IMR-90 (cell line): ENCODE results near the gene POU4F1. TPM values are rescaled to one million over a fixed set of nuclear protein-coding genes. Genes with fewer than 3 reads are reported as not detected.

ENCODE experiments used
- ATAC-seq: fragments of 200-7000 bp; cut with Tn5 transposase; 2 replicates; pipeline ENCODE4 v1.9.1; 2020; ENCODE audit warnings: low read depth, mild to moderate bottlenecking, moderate library complexity
- BruUV-seq: library from RNA; stranded (reverse); fragments of 400-500 nt; replicated peaks from 2 replicates; lab custom pipeline; 2021; lab: Mats Ljungman, UMichigan
- CTCF ChIA-PET: fragments of 300-600 bp; formaldehyde crosslinking; extraction: SDS; loops from one replicate; lab custom pipeline; 2021; ENCODE audit warnings: antibody characterized with exemption; lab: Yijun Ruan, JAX
- POLR2A ChIA-PET: fragments of 300-600 bp; sonication (Branson Sonifier 250); formaldehyde crosslinking; loops from one replicate; lab custom pipeline; 2022; ENCODE audit warnings: antibody characterized with exemption; ENCODE audit not compliant: unreplicated experiment; lab: Charles Lee
- DNase-seq: peaks from one replicate; pipeline ENCODE4 v3.0.0; 2013
- H2AFZ ChIP-seq: replicated peaks from 2 replicates; pipeline ENCODE3; 2013; ENCODE audit warnings: low read length, mild to moderate bottlenecking; ENCODE audit not compliant: poor library complexity
- H2AK5ac ChIP-seq: 2 replicates; pipeline ENCODE4 v1.6.1; 2013; ENCODE audit warnings: low read depth, low read length, inconsistent platforms
- H2AK9ac ChIP-seq: replicated peaks from 2 replicates; pipeline ENCODE3; 2013; ENCODE audit warnings: mild to moderate bottlenecking, low read depth, low read length, moderate library complexity; ENCODE audit not compliant: poor library complexity
- H2BK120ac ChIP-seq: 2 replicates; pipeline ENCODE4 v1.6.1; 2013; ENCODE audit warnings: low read depth, low read length, inconsistent platforms
- H2BK15ac ChIP-seq: 3 replicates; pipeline ENCODE4 v1.6.1; 2013; ENCODE audit warnings: low read depth, low read length, inconsistent platforms
- H2BK20ac ChIP-seq: 2 replicates; pipeline ENCODE4 v1.6.1; 2013; ENCODE audit warnings: low read depth, mild to moderate bottlenecking, inconsistent platforms, low read length, moderate library complexity
- H2BK5ac ChIP-seq: 2 replicates; pipeline ENCODE4 v1.6.1; 2013; ENCODE audit warnings: mild to moderate bottlenecking, low read depth, low read length, inconsistent platforms; ENCODE audit not compliant: poor library complexity, severe bottlenecking
- H3K14ac ChIP-seq: replicated peaks from 2 replicates; pipeline ENCODE4 v1.6.1; 2013; ENCODE audit warnings: low read depth, low read length, inconsistent platforms
- H3K18ac ChIP-seq: 2 replicates; pipeline ENCODE4 v1.6.1; 2013; ENCODE audit warnings: low read depth, low read length, control low read depth
- H3K23ac ChIP-seq: 2 replicates; pipeline ENCODE4 v1.6.1; 2013; ENCODE audit warnings: low read depth, low read length, inconsistent platforms
- H3K27ac ChIP-seq: 2 replicates; pipeline ENCODE4 v1.5.1; 2013; ENCODE audit warnings: mild to moderate bottlenecking, control low read depth, low read length; ENCODE audit not compliant: insufficient read depth
- H3K27me3 ChIP-seq: 2 replicates; pipeline ENCODE4 v1.6.1; 2013; ENCODE audit warnings: low read length; ENCODE audit not compliant: control insufficient read depth, insufficient read depth
- H3K36me3 ChIP-seq: 2 replicates; pipeline ENCODE4 v1.6.1; 2013; ENCODE audit warnings: low read length, mixed read lengths; ENCODE audit not compliant: control insufficient read depth, insufficient read depth
- H3K4ac ChIP-seq: 2 replicates; pipeline ENCODE4 v1.6.1; 2013; ENCODE audit warnings: low read depth, low read length, inconsistent platforms
- H3K4me1 ChIP-seq: 2 replicates; pipeline ENCODE4 v1.6.1; 2013; ENCODE audit warnings: low read length, mixed read lengths; ENCODE audit not compliant: control insufficient read depth, insufficient read depth
- H3K4me2 ChIP-seq: 2 replicates; pipeline ENCODE4 v1.6.1; 2013; ENCODE audit warnings: low read depth, mild to moderate bottlenecking, control low read depth, low read length, moderate library complexity
- H3K4me3 ChIP-seq: 2 replicates; pipeline ENCODE4 v1.5.1; 2013; ENCODE audit warnings: low read depth, mild to moderate bottlenecking, control low read depth, low read length, moderate library complexity; ENCODE audit not compliant: insufficient read depth
- H3K56ac ChIP-seq: 2 replicates; pipeline ENCODE4 v1.6.1; 2013; ENCODE audit warnings: low read length, inconsistent platforms; ENCODE audit not compliant: insufficient read depth; ENCODE audit errors: extremely low read depth
- H3K79me1 ChIP-seq, 2 experiments: 2 replicates each; pipeline ENCODE4 v1.6.1; 2013; ENCODE audit warnings: low read length in 2 of 2, inconsistent platforms in 1 of 2, low read depth in 1 of 2
- H3K9ac ChIP-seq: 2 replicates; pipeline ENCODE4 v1.6.1; 2013; ENCODE audit warnings: low read depth, low read length, control low read depth
- H3K9me1 ChIP-seq: 2 replicates; pipeline ENCODE4 v1.6.1; 2013; ENCODE audit warnings: low read length, inconsistent platforms; ENCODE audit not compliant: insufficient read depth
- H3K9me3 ChIP-seq: 2 replicates; pipeline ENCODE4 v1.6.1; 2013; ENCODE audit warnings: low read length; ENCODE audit not compliant: control insufficient read depth, insufficient read depth
- H4K20me1 ChIP-seq: 2 replicates; pipeline ENCODE4 v1.6.1; 2013; ENCODE audit warnings: low read length, inconsistent platforms; ENCODE audit not compliant: insufficient read depth
- H4K5ac ChIP-seq: 2 replicates; pipeline ENCODE4 v1.6.1; 2013; ENCODE audit warnings: mild to moderate bottlenecking, low read depth, low read length, control low read depth
- H4K8ac ChIP-seq, 2 experiments: 2 replicates each; pipeline ENCODE4 v1.6.1; 2013; ENCODE audit warnings: low read depth in 2 of 2, low read length in 2 of 2, control low read depth in 1 of 2, inconsistent platforms in 1 of 2
- H4K91ac ChIP-seq: 2 replicates; pipeline ENCODE4 v1.6.1; 2013; ENCODE audit warnings: low read depth, low read length, inconsistent platforms; ENCODE audit not compliant: insufficient read depth
- BHLHE40 ChIP-seq: fragments of 150-350 bp; IDR thresholded peaks from 2 replicates; pipeline ENCODE4 v1.6.1; 2016; ENCODE audit warnings: mild to moderate bottlenecking, low read depth, low read length
- CEBPB ChIP-seq: IDR thresholded peaks from 2 replicates; pipeline ENCODE4 v1.6.1; 2012; ENCODE audit warnings: low read depth, low read length, improper control_type of control experiment
- CHD1 ChIP-seq: IDR thresholded peaks from 2 replicates; pipeline ENCODE4 v1.6.1; 2012; ENCODE audit warnings: low read depth, low read length, improper control_type of control experiment
- CTCF ChIP-seq: conservative IDR thresholded peaks from 2 replicates; pipeline ENCODE4 v1.5.1; 2012; ENCODE audit warnings: mild to moderate bottlenecking, low read depth, low read length, improper control_type of control experiment
- ELK1 ChIP-seq: fragments of 150-350 bp; IDR thresholded peaks from 2 replicates; pipeline ENCODE4 v1.6.1; 2016; ENCODE audit warnings: low read depth, mild to moderate bottlenecking, low read length, moderate library complexity, borderline replicate concordance
- FOS ChIP-seq: fragments of 150-350 bp; IDR thresholded peaks from 2 replicates; pipeline ENCODE4 v1.6.1; 2016; ENCODE audit warnings: low read depth, low read length
- MAFK ChIP-seq: IDR thresholded peaks from 2 replicates; pipeline ENCODE4 v1.6.1; 2012; ENCODE audit warnings: low read depth, low read length, improper control_type of control experiment
- MAZ ChIP-seq: IDR thresholded peaks from 2 replicates; pipeline ENCODE4 v1.6.1; 2012; ENCODE audit warnings: low read depth, mild to moderate bottlenecking, low read length, improper control_type of control experiment, moderate library complexity, borderline replicate concordance
- MXI1 ChIP-seq: IDR thresholded peaks from 2 replicates; pipeline ENCODE4 v1.6.1; 2012; ENCODE audit warnings: low read depth, mild to moderate bottlenecking, low read length, moderate library complexity, borderline replicate concordance
- NFE2L2 ChIP-seq: fragments of 150-350 bp; IDR thresholded peaks from 2 replicates; pipeline ENCODE4 v1.6.1; 2016; ENCODE audit warnings: low read depth, mild to moderate bottlenecking, low read length
- POLR2A ChIP-seq: IDR thresholded peaks from 2 replicates; pipeline ENCODE4 v1.6.1; 2012; ENCODE audit warnings: mild to moderate bottlenecking, low read depth, low read length
- RAD21 ChIP-seq: IDR thresholded peaks from 2 replicates; pipeline ENCODE4 v1.6.1; 2012; ENCODE audit warnings: low read length, improper control_type of control experiment
- RCOR1 ChIP-seq: IDR thresholded peaks from 2 replicates; pipeline ENCODE4 v1.6.1; 2012; ENCODE audit warnings: mild to moderate bottlenecking, low read length, improper control_type of control experiment; ENCODE audit not compliant: insufficient replicate concordance
- RFX5 ChIP-seq: IDR thresholded peaks from 2 replicates; pipeline ENCODE4 v1.8.0; 2012; ENCODE audit warnings: low read depth, mild to moderate bottlenecking, low read length, moderate library complexity
- SMC3 ChIP-seq: fragments of 150-350 bp; IDR thresholded peaks from 2 replicates; pipeline ENCODE4 v1.6.1; 2016; ENCODE audit warnings: low read depth, mild to moderate bottlenecking, antibody characterized with exemption, low read length, moderate library complexity
- WGBS, 2 experiments: methylation state at CpG; one replicate each; pipeline versions ENCODE4 v1.1.5 to v1.1.7; 2013; ENCODE audit warnings: missing lambda C conversion rate in 2 of 2; ENCODE audit not compliant: insufficient read length in 1 of 2; ENCODE audit errors: extremely low coverage in 2 of 2; 5-methylcytosine and 5-hydroxymethylcytosine counted together
- dilution Hi-C: fragments of 300-500 bp; cut with HindIII; formaldehyde crosslinking; loops from one replicate; pipeline ENCODE4 v1.14.3; 2018; ENCODE audit warnings: low sequenced_read_pairs; ENCODE audit not compliant: unreplicated experiment
- in situ Hi-C: fragments of 300-500 bp; cut with MboI; formaldehyde crosslinking; loops from 3 replicates; pipeline ENCODE4 v1.14.3; 2019; ENCODE audit warnings: low sequenced_read_pairs, inconsistent platforms, mixed read lengths
- intact Hi-C: fragments of 100-400 bp; cut with micrococcal nuclease; formaldehyde crosslinking; loops from 2 replicates; pipeline ENCODE4 v1.10.0; 2022
- polyA plus RNA-seq, 3 experiments: library from polyadenylated mRNA; depleted of rRNA; stranded (reverse); fragments of >200 nt; gene quantifications; 2 replicates each; pipeline ENCODE4 v1.2.3, GENCODE V29; 2012; ENCODE audit warnings: low replicate concordance in 1 of 3
- total RNA-seq: library from RNA; depleted of rRNA; stranded (reverse); fragments of >200 nt; gene quantifications from 2 replicates; pipeline ENCODE4 v1.2.3, GENCODE V29; 2012
- TF ChIP-seq, protein P1 (sequence below): fragments of 150-350 bp; IDR thresholded peaks from 2 replicates; pipeline ENCODE4 v1.6.1; 2017; ENCODE audit warnings: mild to moderate bottlenecking, antibody characterized with exemption, low read length, low read depth

The POU4F1 gene
- total and polyA plus RNA-seq, 2 of the 4 experiments (the other 2 are of a cell fraction), result 0.02 TPM; not detected in 1

- Histone ChIP-seq H3K4me2 (no peak overlapping the region), H3K9me1 (no peaks in the 10 kb centered on the region), H3K23ac (no peak overlapping the region), H4K20me1 (peaks cover 3% of the 10 kb centered on the region; the same call in 1 of the 2 replicates), H3K4ac (no peak overlapping the region), H2BK20ac (no peak overlapping the region), H3K4me3 (no peak overlapping the region), H3K18ac (no peak overlapping the region), H4K5ac (no peak overlapping the region), H3K27me3 (peaks cover 87% of the 10 kb centered on the region), H2AFZ (no peak overlapping the region), H2AK9ac (no peak overlapping the region), H3K14ac (no peak overlapping the region), H2BK120ac (no peak overlapping the region), H3K9me3 (peaks cover 9% of the 10 kb centered on the region; the same call in 1 of the 2 replicates), H3K56ac (no peak overlapping the region), H2BK5ac (no peak overlapping the region), H3K27ac (no peak overlapping the region), H3K36me3 (no peaks in the 10 kb centered on the region), H2AK5ac (no peak overlapping the region), H3K9ac (no peak overlapping the region), H4K91ac (no peak overlapping the region), H4K8ac (no peak overlapping the region), H3K79me1 (no peaks in the 10 kb centered on the region), H3K4me1 (no peaks in the 10 kb centered on the region; the same call in 1 of the 2 replicates), H2BK15ac (no peak overlapping the region)
- ChIA-PET CTCF (interaction anchor here (0.5 kb wide), 1 partner anchor 972 kb away, joined by 3 read pairs; no protein-coding TSS in a partner anchor), POLR2A (no interaction called here)
- ATAC-seq (no peak), DNase-seq (no peak)
- no CpG with 5 or more reads among the region's 13 CpGs for WGBS, 2 experiments
- dilution Hi-C loops, result no loop called here
- in situ Hi-C loops, result no loop called here
- TF ChIP-seq RCOR1 (no peak), MAZ (no peak), NFE2L2 (no peak), CTCF (no peak), RFX5 (no peak), CEBPB (no peak), MAFK (no peak), CHD1 (no peak), FOS (no peak), SMC3 (no peak), BHLHE40 (no peak), RAD21 (no peak), POLR2A (no peak), ELK1 (no peak), MXI1 (no peak)
- TF ChIP-seq, protein P1, sequence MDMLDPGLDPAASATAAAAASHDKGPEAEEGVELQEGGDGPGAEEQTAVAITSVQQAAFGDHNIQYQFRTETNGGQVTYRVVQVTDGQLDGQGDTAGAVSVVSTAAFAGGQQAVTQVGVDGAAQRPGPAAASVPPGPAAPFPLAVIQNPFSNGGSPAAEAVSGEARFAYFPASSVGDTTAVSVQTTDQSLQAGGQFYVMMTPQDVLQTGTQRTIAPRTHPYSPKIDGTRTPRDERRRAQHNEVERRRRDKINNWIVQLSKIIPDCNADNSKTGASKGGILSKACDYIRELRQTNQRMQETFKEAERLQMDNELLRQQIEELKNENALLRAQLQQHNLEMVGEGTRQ, result no peak
- no TSS peak for BruUV-seq
- intact Hi-C loops, result no loop called here
Measured at GRCh38 chr13:78600280-78600883, 3.0 kb downstream of the POU4F1 start.
